Measurements from ENCODE around the gene PEX3.
"Not testable (repeated sequence)": the region's sequence is repeated elsewhere in the genome, so short reads cannot be mapped to it uniquely, and the experiment has no call there.

The PEX3 gene

DNA sequence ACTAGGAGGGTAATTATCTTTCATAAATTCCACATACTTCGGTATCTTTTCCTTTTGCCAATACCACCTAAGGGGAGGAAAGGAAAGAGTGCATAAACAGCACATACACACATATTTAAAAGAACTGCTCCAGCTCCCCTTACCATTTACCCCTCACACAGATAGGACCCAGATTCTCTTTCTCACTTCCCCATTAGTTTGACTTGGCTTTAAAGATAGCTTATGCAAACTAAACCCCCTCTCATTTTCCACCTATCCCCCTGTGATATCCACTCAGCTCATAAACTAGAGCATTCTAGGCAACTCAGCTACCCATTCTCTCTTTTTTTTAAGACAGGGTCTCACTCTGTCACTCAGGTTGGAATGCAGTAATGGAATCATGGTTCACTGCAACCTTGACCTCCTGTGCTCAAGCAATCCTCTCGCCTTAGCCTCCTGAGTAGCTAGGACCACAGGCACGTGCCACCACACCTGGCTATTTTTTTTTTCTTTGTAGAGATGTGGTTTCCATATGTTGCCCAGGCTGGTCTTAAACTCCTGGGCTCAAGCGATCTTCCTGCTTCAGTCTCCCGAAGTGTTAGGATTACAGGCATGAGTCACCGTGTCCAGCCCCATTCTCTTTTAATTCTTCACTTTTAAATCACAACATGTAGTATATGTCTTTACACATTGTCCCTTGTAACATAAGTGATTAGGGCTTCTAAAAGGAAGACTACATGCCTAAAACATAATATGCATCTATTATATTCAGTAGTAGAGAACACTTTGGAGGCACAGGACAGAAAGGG is 56.9 kb downstream of the PEX3 start:
- DNase-seq = no peak

DNA sequence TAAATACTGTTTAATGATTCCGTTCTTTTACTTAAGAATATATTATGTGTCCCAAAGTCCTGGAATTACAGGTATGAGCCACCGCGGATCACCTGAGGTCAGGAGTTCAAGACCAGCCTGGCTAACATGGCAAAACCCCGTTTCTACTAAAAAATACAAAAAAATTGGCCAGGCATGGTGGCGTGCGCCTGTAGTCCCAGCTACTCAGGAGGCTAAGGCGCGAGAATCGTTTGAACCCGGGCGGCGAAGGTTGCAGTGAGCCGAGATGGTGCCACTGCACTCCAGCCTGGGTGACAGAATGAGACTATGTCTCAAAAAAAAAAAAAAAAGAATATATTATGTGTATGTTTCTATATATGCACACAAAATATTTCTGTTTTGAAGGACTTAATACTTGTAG is 59.7 kb downstream of the PEX3 start:
- not testable (repeated sequence) for DNase-seq

DNA sequence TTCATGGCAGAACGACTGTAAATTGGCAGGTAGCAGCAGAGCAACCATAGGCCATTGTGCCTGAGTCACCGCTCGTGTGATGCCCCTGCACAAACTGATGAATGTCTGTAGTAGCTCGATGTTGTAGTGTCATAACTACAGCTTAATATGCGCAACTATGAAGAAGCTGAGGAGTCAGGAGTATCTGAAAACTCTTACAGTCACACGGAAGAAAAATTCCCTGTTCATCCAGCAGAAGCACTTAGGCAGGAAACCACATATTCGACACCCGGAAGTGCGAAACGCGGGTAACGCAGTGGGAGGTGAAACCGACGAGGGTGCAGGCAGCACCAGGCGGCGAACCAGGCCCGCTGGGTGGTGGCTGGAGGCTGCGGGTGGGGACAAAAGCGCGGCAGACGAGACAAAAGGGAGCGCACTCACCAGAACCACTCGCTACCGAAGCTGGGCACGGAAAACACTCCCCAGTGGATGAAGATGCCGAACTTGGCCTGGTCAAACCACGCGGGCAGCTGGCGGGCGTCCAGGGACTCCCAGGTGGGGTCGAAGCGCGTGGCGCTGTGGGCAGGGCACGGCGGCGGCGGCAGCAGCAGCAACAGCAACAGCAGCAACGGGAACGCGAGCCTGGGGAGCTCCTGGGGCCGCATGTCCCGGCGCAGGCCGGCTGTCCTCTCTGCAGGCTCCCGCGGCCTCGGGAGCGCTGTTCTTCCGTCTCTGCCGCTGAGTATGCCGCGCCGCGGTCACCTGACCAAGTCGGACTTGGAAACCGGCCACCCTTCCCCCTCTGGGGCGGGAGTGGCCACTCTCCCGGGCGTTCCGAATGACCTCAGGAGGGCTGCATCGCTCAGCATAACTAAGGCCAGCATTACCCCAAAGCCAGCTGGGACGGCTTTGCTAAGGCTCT is 60.6 kb downstream of the PEX3 start, which contains the start of gene FUCA2:
TSS of gene FUCA2 (minus strand) at position 730 of the 901 bp plus-strand sequence. CDS start at position 644, 86 bp downstream.
- DNase-seq = peak; percentile 51

DNA sequence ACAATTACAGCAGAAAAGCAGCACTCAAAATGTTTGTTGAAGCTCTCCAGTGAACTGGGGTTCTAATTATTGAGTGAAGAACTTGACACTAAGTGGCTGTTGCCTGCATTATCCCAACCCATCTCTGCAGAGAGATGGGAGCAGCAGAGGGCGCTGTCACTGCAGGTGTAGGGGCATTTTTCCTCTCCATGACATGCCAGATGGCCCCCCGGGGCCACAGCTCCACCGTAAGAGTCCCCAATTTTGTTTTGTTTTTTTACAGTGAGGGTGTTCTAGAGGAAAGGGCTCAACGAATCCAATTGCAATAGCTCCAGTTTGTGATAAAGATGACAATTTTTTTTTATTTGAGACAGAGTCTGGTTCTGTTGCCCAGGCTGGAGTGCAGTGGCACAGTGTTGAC is 62.8 kb downstream of the PEX3 start:
- DNase-seq = peak; percentile 36

DNA sequence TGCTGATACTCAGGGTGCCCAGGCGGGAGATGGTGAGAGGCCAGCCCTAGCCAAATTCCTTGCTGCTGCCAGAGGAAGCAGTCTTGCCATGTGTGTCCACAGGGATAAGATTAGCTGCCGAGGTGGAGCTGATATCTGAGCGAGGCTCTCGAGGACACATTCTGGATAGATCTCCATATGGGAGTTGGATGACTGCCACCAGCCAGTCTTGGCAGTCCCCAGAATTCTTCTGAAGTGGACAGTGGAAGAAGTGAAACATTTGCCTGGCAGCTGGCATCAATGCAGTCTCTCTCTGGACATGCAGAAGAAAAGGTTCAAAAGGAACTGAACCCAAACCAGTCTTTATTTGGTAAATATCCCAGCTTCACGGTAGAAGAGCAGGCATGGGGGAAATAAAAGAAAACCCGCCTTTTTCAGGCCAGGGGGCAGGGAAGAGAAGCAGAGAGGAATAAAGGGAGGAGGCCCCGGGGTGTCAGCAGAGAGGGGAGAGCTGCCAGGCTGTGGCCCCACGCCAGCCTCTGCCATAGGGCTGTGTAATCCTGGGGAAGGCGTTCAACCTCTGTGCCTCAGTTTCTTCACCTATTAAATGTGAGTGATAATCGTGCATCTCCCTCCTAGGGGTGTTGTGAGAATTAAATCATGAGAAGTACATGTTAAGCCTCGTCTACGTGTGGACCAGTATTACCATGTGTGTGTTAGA is 64.6 kb downstream of the PEX3 start:
- DNase-seq = no peak

DNA sequence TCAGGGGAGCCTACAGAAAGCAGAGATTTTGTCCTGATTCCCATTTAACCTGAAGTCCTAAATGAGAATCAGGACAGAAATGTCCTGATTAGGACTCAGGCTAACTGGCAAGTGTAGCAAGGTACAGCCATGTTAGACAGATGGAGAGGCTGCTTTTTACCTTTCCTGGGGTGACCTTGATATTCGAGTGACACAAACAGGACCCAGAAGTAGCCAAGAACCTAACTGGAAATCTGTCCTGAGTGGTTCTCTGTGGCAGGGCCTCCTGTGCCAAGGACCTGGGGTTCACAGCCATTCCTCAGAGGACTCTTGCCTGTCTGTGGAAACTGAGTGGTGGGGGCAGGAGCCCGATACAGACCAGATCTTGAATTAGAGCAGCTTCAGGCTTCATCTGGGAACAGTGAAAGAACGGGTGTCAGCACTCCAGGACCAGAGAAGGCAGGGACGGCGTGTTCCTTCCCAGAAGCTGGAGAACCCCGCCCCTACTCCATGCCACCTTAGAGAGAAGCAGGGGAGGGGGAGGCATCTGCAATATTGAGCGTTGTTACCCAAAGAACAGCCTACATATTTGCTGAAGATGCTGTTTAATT is 65.3 kb downstream of the PEX3 start:
- DNase-seq = no peak

DNA sequence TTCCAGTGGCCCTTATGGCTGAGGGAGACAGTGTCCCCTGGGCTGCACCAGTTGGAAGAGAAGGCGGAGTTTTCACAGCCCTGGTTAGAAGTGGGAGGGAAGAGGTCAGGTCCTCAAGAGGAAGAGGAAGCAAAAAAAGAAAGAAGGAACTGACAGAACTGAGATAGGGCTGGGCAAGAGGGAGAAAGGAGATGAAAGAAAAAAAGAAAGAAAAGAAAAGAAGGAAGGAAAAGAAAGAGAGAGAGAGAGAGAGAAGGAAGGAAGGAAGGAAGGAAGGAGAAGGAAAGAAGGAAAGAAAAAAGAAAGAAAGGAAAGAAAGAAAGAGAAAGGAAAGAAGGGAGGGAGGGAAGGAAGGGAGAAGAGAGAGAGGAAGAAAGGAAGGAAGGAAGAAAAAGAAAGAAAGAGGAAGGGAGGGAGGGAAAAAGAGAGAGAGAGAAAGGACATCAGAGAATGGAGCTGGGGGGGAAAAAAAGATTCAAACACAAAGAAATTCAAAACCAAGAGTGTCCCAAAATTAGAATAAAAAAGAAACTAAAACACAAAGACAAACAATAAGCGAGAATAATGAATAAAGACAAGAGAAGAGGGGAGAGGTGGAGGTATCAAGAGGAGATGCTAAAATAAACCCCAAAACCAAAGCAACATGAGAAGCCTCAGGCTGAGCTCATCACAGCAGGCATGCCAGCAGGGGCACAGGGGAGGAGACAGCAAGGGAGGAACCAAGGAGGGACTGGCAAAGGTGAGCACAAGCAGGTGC is 66.3 kb downstream of the PEX3 start:
- DNase-seq = no peak

DNA sequence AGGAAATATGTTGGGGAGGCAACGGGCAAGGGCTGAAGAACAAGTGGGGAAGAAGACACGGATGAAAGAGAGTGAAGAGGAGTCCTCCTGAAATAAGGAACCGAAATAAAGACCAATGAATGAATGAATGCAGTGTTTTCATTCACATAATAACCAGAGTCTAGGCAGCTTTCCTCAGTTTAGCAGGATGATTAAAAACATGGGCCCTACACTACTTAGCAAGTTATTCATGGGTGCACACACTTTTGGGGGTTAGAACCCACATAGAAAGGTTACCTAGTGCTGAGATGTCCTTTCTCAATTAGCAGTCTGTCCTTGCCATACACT is 66.8 kb downstream of the PEX3 start:
- no peak for DNase-seq

DNA sequence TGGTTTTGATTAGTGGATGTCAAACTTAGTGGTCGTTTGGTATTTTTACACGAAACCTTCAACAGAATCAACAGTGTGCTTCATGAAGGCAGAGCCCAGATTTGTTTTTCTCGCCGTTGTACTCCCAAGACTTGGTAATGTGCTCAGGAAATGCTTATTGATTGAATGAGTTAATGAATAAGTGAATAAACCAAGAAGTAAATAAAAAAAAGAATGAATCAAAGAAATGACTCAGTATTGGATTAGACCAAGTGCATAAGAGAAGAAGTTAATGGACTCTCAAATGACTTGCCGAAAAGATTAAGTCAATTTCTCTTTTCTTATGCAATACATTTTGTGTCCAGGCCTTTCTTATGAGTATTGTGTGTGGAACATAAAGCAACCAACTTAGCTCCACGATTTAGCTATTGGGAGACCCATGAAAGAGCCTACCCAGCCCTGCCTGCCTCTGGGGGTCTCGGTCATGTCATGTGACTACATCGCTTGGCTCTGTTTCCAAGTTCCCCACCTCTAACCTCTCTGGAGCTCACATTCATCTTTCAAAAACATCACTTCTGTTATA is 71.5 kb downstream of the PEX3 start:
- no peak for DNase-seq

DNA sequence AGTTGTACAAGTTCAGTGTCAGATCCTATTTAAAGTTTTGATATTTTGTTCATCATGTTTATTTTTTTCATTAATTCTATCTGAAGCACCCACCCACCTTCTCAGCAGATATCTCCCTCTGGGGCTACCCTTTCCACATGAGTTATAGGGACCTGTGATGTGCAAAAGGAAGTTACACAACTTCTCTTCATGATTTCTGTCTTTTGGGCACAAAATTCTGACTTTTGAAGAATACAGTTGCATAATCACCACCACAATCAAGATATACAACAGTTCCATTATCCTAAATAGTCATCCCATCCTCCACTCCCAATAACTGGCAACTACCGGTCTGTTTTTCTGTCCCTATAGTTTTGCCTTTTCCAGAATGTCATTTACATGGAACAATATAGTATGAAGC is 74.8 kb downstream of the PEX3 start:
- DNase-seq = no peak

DNA sequence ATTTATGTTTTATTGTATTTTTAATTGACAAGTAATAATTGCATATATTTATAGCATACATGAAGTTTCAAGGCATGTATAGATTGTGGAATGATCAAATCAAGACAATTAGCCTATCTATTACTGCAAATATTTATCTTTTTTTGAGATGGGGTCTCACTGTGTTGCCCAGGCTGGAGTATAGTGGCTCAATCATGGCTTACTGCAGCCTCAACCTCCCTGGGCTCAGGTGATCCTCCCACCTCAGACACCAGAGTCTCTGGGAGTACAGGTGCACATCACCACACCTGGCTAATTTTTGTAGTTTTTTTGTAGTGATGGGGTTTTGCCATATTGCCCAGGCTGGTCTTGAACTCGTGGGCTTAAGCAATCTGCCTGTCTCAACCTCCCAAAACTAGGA is 77.1 kb downstream of the PEX3 start:
- DNase-seq = no peak

DNA sequence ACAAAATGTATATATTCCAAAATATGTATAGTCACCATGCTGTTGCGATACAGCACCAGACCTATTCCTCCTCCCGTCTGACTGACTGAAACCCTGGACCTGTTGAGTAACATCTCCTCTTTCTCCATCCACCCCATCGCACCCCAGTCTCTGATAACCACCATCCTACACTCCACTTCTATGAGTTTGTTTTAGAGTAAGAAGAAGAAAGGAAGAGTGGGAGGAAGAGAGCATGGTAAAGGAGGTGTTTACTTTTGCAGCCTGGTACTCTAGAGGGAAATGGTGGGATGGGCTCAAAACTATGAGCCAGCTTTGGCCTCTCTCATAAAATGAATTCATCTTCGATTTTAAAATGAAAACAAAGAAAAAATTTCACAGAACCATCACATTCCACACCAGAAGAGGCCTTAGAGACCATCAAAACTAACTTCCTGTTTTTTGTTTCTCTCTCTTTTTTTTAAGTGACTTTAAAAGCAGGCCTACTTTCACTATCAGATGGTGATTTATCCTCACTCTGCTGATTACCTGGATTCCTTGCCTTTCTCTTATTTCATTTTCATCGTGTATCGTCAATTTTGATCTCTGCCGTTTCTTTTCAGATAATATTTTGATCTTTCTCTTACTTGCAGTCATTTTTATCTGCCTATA is 77.7 kb downstream of the PEX3 start:
- no peak for DNase-seq

DNA sequence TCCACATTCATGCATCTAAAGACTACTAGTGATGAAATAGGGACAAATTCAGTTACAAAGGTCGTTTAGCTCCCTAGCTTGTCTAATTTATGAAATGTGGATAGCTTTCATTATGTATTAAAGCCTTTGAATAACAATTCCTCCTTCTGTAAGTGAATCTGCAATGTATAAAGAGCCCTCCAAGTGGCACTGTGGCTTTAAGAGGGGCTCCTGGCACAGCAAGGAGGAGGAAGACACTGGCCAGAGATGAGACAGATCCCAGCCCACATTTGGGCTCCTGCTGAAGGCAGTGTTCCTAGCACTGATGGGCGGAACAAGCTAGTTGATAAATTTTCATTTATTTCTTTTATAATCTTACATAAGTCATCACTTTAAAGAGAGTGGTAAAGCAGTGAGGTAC is 78.5 kb downstream of the PEX3 start:
- no peak for DNase-seq

DNA sequence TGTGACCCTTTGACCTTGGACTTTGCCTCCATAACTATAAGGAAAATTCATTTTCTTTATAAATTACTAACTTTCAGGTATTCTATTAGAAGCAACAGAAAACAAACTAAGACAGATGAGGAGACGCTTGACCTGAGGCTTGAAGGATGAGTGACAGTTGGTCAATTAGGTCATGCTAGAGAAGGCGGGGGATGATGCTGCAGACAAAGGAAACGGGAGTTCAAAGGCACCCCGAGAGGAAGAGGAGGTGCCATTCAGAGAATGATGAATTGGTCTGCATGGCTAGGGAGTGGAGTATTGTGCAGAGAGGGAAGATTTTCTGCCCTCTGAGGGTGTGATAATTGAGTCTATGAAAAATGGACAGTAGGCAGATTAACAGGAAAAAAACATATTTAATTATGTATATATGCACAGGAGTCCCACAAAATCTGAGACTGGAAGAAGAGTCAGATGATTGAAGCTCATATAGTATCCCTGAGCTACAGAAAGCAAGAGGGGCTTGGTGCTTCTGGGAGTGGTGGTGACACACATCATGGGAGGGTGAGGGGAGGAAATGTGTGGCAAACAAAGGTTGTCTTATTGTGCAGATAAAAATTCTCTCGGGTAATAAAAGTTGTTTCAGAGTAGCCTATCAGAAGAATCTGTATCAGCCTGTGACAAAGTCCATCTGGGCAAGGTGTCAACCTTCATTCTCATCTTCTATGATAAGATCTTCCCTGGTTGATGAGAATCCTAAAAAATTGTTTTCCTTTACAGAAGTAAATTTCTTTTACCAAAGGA is 81.3 kb downstream of the PEX3 start:
- no peak for DNase-seq

DNA sequence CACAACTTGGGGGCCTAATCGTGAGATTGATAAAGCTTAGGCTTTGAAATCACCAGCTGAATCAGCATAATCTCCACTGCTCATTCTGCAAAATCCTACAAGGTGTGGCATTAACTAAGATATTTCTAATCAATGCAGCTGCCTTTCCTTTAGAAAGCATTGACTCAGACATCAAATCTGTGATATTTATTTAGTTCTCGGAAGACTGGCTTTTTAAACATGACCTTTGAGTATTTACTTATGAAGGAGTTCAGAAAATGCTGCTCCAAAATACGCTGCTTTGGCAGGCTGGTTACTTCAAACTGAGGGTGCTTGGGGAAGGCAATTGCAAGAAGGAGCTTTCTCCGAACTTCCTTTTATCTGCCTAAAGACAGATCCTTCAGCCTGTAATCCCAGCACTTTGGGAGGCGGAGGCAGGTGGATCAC is 84.6 kb downstream of the PEX3 start:
- no peak for DNase-seq

DNA sequence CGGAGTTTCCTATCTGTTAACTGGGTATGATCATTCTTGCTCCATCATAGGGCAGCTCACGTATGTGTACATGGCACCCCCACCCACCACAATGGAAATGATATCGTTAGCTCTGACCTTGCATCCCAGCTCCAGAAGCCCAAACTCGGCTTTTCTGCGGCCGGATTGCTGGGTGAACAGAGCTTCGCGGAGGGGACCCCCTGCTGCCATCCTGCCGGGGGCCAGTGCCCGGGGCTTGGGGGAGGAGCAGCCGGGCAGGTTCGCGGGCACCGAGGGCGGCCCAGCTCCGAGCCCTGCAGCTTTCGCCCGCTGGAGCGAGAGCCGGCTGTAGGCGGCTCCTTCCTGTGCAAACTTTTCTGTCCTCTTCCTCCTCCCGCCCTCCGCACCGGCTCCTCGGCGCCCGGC is 85.9 kb downstream of the PEX3 start:
- peak; percentile 41 for DNase-seq

DNA sequence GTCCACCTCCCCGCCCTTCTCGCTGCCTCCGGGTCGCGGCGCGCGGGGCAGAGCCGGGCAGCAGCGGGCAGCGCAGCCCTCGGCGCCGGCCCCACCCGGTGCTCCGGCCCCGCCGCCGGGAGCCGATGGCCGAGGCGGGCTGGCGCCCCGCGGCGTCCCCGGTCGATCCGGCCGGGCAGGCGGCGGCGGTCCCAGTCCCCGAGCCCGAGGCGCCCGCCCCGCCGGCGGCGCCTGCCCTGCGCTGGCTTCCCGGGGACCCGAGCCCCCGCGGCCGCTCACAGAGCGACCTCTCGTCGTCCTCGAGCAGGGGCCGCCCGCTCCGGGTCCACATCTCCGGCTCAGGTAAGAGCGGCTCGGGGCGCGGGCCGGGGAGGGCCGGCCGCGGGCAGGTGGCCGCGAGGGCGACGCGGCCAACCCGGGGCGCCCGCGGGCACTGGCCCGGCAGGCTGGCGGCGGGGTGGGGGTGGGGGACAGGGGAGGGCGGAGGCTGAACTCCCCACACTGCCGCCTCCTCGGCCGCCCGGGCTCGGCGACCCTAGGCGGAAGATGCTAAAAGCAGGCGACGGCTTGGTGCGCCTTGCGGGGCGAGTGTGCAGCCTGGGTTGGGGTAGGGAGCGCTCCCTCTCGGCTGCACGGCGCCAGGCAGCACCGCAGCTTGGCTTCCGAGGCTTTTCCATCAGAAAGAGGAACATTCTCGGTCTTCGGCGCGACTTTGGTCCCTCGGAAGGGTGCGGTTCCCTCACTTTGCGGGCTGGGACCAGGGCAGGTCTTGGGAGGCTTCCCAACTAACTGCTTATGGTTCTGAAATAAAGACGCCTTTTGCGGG is 86.5 kb downstream of the PEX3 start:
- peak; percentile 52 for DNase-seq

DNA sequence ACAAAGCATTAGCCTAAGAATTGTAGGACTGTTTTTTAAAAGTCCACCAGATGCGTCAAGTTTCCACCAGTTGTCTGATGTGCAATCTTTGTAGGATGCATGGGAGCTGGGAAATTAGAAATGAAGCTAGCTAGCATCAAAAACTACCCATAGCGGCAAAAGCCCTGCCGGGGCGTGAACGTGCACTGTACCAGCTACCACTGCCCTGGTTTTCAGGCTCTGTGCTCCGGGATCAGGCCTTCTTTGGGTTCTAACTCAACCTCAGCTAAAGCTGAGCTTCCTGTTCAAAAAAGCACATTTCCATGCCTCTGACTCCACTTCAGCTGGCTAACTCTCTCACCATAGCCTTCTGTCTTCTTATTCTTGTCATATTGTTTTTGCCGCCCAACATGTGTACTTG is 87.8 kb downstream of the PEX3 start:
- no peak for DNase-seq

DNA sequence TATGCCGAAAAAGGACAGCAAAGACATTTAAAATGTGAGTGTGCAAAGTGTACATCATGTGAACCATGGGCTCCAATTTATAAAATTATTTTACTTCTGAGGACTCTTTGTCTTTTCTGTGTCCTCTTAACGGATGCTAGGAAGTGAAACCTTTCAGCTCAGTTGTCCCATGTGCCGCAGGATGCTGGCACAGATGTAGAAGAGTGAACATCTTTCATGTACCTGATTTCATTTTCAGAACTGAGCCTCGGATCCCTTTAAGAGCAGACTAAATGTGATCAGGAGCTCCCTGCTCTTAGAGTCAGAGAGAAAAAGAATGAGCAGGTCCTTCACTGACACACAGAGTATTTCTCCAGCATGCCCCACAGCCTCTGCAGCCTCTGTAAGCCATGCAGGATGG is 88.5 kb downstream of the PEX3 start:
- no peak for DNase-seq

DNA sequence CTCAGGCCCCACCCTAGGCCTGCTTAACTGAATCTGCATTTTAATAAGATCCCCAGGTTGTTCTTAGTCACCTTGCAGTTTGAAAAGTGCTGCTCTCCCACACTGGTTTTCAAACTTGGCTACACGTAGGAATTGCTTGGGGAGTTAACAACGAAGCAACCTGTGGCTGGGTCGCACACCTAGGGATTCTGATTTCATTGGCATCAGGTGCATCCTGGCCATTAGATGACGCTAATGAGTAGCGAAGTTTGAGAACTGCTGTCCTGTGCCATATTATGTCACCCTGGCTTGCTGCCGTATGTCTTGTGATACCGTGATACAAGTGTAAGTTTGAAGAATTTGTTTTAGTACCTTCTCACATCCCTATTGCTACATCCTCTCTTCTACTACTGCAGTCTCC is 89.1 kb downstream of the PEX3 start:
- no peak for DNase-seq

Data from T-helper 9 cell (primary cell).